Uterus (tissue), 2 donors: ENCODE measurements around the gene IREB2.

Experiments used
- POLR2A ChIP-seq, 2 donors: fragments of 450-650 bp; IDR thresholded peaks; one replicate each; pipeline ENCODE4 v1.6.1; 2016; ENCODE audit warnings: antibody characterized with exemption in 2 of 2, mild to moderate bottlenecking in 1 of 2, moderate library complexity in 1 of 2
- TF ChIP-seq, protein P1 (sequence below), 4 experiments: fragments of 200-600 bp in 2 of 4; fragments of 450-650 bp in 2 of 4; sonication (generic) in 2 of 4; IDR thresholded peaks; one replicate each; pipeline ENCODE4 v1.5.1; 2016 to 2019; ENCODE audit warnings: antibody characterized with exemption in 4 of 4, mild to moderate bottlenecking in 2 of 4, moderate library complexity in 1 of 4

GRCh38 chr15:78390242-78390641, 47.8 kb upstream of the IREB2 start:
- TF ChIP-seq, protein P1, sequence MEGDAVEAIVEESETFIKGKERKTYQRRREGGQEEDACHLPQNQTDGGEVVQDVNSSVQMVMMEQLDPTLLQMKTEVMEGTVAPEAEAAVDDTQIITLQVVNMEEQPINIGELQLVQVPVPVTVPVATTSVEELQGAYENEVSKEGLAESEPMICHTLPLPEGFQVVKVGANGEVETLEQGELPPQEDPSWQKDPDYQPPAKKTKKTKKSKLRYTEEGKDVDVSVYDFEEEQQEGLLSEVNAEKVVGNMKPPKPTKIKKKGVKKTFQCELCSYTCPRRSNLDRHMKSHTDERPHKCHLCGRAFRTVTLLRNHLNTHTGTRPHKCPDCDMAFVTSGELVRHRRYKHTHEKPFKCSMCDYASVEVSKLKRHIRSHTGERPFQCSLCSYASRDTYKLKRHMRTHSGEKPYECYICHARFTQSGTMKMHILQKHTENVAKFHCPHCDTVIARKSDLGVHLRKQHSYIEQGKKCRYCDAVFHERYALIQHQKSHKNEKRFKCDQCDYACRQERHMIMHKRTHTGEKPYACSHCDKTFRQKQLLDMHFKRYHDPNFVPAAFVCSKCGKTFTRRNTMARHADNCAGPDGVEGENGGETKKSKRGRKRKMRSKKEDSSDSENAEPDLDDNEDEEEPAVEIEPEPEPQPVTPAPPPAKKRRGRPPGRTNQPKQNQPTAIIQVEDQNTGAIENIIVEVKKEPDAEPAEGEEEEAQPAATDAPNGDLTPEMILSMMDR (IDR thresholded peaks at IDR 0.05), result no peak
- TF ChIP-seq POLR2A (IDR thresholded peaks at IDR 0.05), result no peak
